SK-N-SH (cell line): ENCODE results near the gene MAML3. TPM values are rescaled to one million over a fixed set of nuclear protein-coding genes. Genes with fewer than 3 reads are reported as not detected.
A peak's percentile ranks its signal among the peaks of the same experiment; 100 is the strongest.

Experiments
- CTCF ChIA-PET: fragments of 300-600, 350-600 bp; formaldehyde crosslinking; extraction: SDS; loops from one replicate; lab custom pipeline; 2021; lab: Yijun Ruan, JAX
- POLR2A ChIA-PET: fragments of 350-600 bp; sonication (Branson Sonifier 250); formaldehyde crosslinking; extraction: SDS; loops from one replicate; lab custom pipeline; 2020; ENCODE audit warnings: antibody characterized with exemption, inconsistent platforms; lab: Yijun Ruan, JAX
- DNase-seq: peaks from one replicate; pipeline ENCODE4 v3.0.0; 2012
- H2AFZ ChIP-seq: fragments of 200-600 bp; sonication (generic); 2 replicates; pipeline ENCODE4 v1.8.1; 2016; ENCODE audit warnings: antibody characterized with exemption, mild to moderate bottlenecking, low read depth
- H3F3A ChIP-seq: fragments of 200-600 bp; sonication (generic); replicated peaks from 2 replicates; pipeline ENCODE3; 2016; ENCODE audit warnings: antibody characterized with exemption, mild to moderate bottlenecking; ENCODE audit not compliant: insufficient read depth
- H3K27ac ChIP-seq, 2 experiments: fragments of 200-500 bp in 1 of 2; fragments of 200-600 bp in 1 of 2; sonication (Bioruptor generic) in 1 of 2; sonication (generic), shearing (Covaris generic) in 1 of 2; 2 replicates each; pipeline versions ENCODE4 v1.5.1 to v1.6.1; 2014 to 2016; ENCODE audit warnings: low read depth in 2 of 2, inconsistent platforms in 1 of 2, low read length in 1 of 2, mild to moderate bottlenecking in 1 of 2, mixed read lengths in 1 of 2
- H3K27me3 ChIP-seq: fragments of 200-600 bp; sonication (generic), shearing (Covaris generic); 2 replicates; pipeline ENCODE4 v1.6.1; 2016; ENCODE audit warnings: mixed run types; ENCODE audit not compliant: insufficient read depth
- H3K36me3 ChIP-seq, 2 experiments: fragments of 200-500 bp in 1 of 2; fragments of 200-600 bp in 1 of 2; sonication (Bioruptor generic) in 1 of 2; sonication (generic) in 1 of 2; replicated peaks in 1 of 2; 2 replicates each; pipeline versions ENCODE3 to v1.5.1; 2014 to 2016; ENCODE audit warnings: low read length in 1 of 2, mild to moderate bottlenecking in 1 of 2; ENCODE audit not compliant: insufficient read depth in 2 of 2, control insufficient read depth in 1 of 2
- H3K4me1 ChIP-seq, 2 experiments: fragments of 200-500 bp in 1 of 2; fragments of 200-600 bp in 1 of 2; sonication (Bioruptor generic) in 1 of 2; sonication (generic), shearing (Covaris generic) in 1 of 2; 2 replicates each; pipeline versions ENCODE4 v1.5.1 to v1.6.1; 2014 to 2016; ENCODE audit warnings: low read depth in 1 of 2, low read length in 1 of 2, mixed run types in 1 of 2; ENCODE audit not compliant: insufficient read depth in 2 of 2, control insufficient read depth in 1 of 2
- H3K4me2 ChIP-seq: fragments of 200-600 bp; sonication (generic), shearing (Covaris generic); 2 replicates; pipeline ENCODE4 v1.6.1; 2017; ENCODE audit warnings: mixed run types
- H3K4me3 ChIP-seq, 2 experiments: fragments of 200-500 bp in 1 of 2; fragments of 200-600 bp in 1 of 2; sonication (Bioruptor generic) in 1 of 2; sonication (generic), shearing (Covaris generic) in 1 of 2; 2 replicates each; pipeline versions ENCODE4 v1.5.1 to v1.8.1; 2014 to 2016; ENCODE audit warnings: low read depth in 2 of 2, inconsistent platforms in 1 of 2, low read length in 1 of 2, mild to moderate bottlenecking in 1 of 2, mixed read lengths in 1 of 2, moderate library complexity in 1 of 2
- H3K79me2 ChIP-seq: fragments of 200-600 bp; sonication (generic); 2 replicates; pipeline ENCODE4 v1.8.1; 2017; ENCODE audit warnings: mild to moderate bottlenecking; ENCODE audit not compliant: insufficient read depth
- H3K9ac ChIP-seq: fragments of 200-600 bp; sonication (generic); 2 replicates; pipeline ENCODE4 v1.6.1; 2017; ENCODE audit warnings: mixed run types
- H3K9me2 ChIP-seq: fragments of 200-600 bp; sonication (generic); 2 replicates; pipeline ENCODE4 v1.6.1; 2017; ENCODE audit warnings: mixed run types
- H3K9me3 ChIP-seq: fragments of 200-600 bp; sonication (generic); 2 replicates; pipeline ENCODE4 v1.6.1; 2017; ENCODE audit warnings: mixed run types, mild to moderate bottlenecking, moderate library complexity
- H4K20me1 ChIP-seq: fragments of 200-600 bp; sonication (generic); 2 replicates; pipeline ENCODE4 v1.6.1; 2017; ENCODE audit warnings: mild to moderate bottlenecking, mixed run types; ENCODE audit not compliant: insufficient read depth
- CTCF ChIP-seq: fragments of 200-600 bp; sonication (generic); IDR thresholded peaks from 2 replicates; pipeline ENCODE4 v1.6.1; 2017; ENCODE audit warnings: antibody characterized with exemption, mild to moderate bottlenecking, moderate library complexity
- EP300 ChIP-seq, 2 experiments: IDR thresholded peaks; 2 replicates each; pipeline versions ENCODE4 v1.4.0 to v1.6.1; 2012; ENCODE audit warnings: borderline replicate concordance in 1 of 2, low read depth in 1 of 2, low read length in 1 of 2
- GATA2 ChIP-seq: sonication (generic); formaldehyde crosslinking; IDR thresholded peaks from 2 replicates; pipeline ENCODE4 v1.5.0; 2020; ENCODE audit warnings: mild to moderate bottlenecking, missing genetic modification reagents
- MXI1 ChIP-seq: IDR thresholded peaks from 2 replicates; pipeline ENCODE4 v1.6.1; 2012; ENCODE audit warnings: mild to moderate bottlenecking, low read depth, low read length, improper control_type of control experiment
- NFIC ChIP-seq: IDR thresholded peaks from 2 replicates; pipeline ENCODE4 v1.4.0; 2012; ENCODE audit warnings: borderline replicate concordance
- NRF1 ChIP-seq: IDR thresholded peaks from 2 replicates; pipeline ENCODE4 v1.6.1; 2012; ENCODE audit warnings: low read depth, mild to moderate bottlenecking, low read length
- POLR2AphosphoS5 ChIP-seq: IDR thresholded peaks from 2 replicates; pipeline ENCODE4 v1.6.1; 2012; ENCODE audit warnings: low read depth, low read length
- RAD21 ChIP-seq: IDR thresholded peaks from 2 replicates; pipeline ENCODE4 v1.6.1; 2012; ENCODE audit warnings: mild to moderate bottlenecking, low read length
- RCOR1 ChIP-seq: fragments of 150-350 bp; IDR thresholded peaks from 2 replicates; pipeline ENCODE4 v1.6.1; 2017; ENCODE audit warnings: antibody characterized with exemption, low read length
- RFX5 ChIP-seq: IDR thresholded peaks from 2 replicates; pipeline ENCODE4 v1.6.1; 2012; ENCODE audit warnings: mild to moderate bottlenecking, improper control_type of control experiment, low read length
- SIN3A ChIP-seq: IDR thresholded peaks from 2 replicates; pipeline ENCODE4 v1.6.1; 2012; ENCODE audit warnings: low read depth, mild to moderate bottlenecking, low read length, moderate library complexity, borderline replicate concordance
- SMC3 ChIP-seq: IDR thresholded peaks from 2 replicates; pipeline ENCODE4 v1.6.1; 2012; ENCODE audit warnings: low read depth, low read length, improper control_type of control experiment
- USF1 ChIP-seq: IDR thresholded peaks from 2 replicates; pipeline ENCODE4 v1.4.0; 2012; ENCODE audit warnings: low read depth, borderline replicate concordance
- WGBS: methylation state at CpG from one replicate; pipeline ENCODE4 v1.1.6; 2017; ENCODE audit warnings: low lambda C conversion rate; 5-methylcytosine and 5-hydroxymethylcytosine counted together
- polyA plus RNA-seq, 3 experiments: library from polyadenylated mRNA; depleted of rRNA; stranded (reverse); fragments of >200 nt; gene quantifications; 2 replicates each; pipeline ENCODE4 v1.2.3, GENCODE V29; 2012

The MAML3 gene
- polyA plus RNA-seq, 1 of the 3 experiments (the other 2 are of a cell fraction), result 5.3 TPM

GRCh38 chr4:140049849-140050637 is 103.9 kb downstream of the MAML3 start:
- Histone ChIP-seq H3K27ac (peak overlapping the region; percentile 71 to 100), H3K4me3 (peak overlapping the region; percentile 46 to 59), H3K27me3 (no peaks in the 10 kb centered on the region), H3K36me3 (no peaks in the 10 kb centered on the region), H3K9me3 (no peaks in the 10 kb centered on the region), H3K79me2 (no peaks in the 10 kb centered on the region), H3K4me2 (peak overlapping the region; percentile 79), H3K9ac (peak overlapping the region; percentile 59), H3F3A (peaks cover 3% of the 10 kb centered on the region), H4K20me1 (no peaks in the 10 kb centered on the region), H3K4me1 (peaks cover 9 to 46% of the 10 kb centered on the region in 2 experiments; a peak in 3 of 4 replicates), H3K9me2 (no peaks in the 10 kb centered on the region), H2AFZ (peak overlapping the region; percentile 72; the same call in 1 of the 2 replicates)
- WGBS, result 20% methylated on average over 8 of the region's 8 CpGs
- POLR2A ChIA-PET, result interaction anchor here (1.0 to 2.7 kb wide), 25 partner anchors 44 to 393 kb away, joined by 3 to 27 read pairs (median 6); no protein-coding TSS in a partner anchor
- peak; percentile 61 for DNase-seq
- TF ChIP-seq EP300 (IDR thresholded peaks at IDR 0.05; ENCODE audit: borderline replicate concordance in 1 of 2, low read depth in 1 of 2, low read length in 1 of 2), result peak in 1 of 2 experiments; percentile 81; a peak in 2 of 4 replicates
- peak; percentile 76 for TF ChIP-seq SMC3
- TF ChIP-seq NFIC, result peak; percentile 53
- TF ChIP-seq CTCF, result peak; percentile 74
- TF ChIP-seq RAD21, result peak; percentile 90
- TF ChIP-seq RFX5, result peak; percentile 28; the same call in 1 of the 2 replicates
- TF ChIP-seq POLR2AphosphoS5, result no peak
- no peak for TF ChIP-seq NRF1
- no peak for TF ChIP-seq SIN3A
- TF ChIP-seq MXI1, result peak; percentile 64; the same call in 1 of the 2 replicates
- peak; percentile 12; the same call in 1 of the 2 replicates for TF ChIP-seq GATA2 (CRISPR knock-in tag)
- peak; percentile 40; the same call in 1 of the 2 replicates for TF ChIP-seq RCOR1
- no peak for TF ChIP-seq USF1
- CTCF ChIA-PET, result interaction anchor here (0.7 to 3.3 kb wide), 31 partner anchors 41 to 395 kb away, joined by 3 to 14 read pairs (median 4); no protein-coding TSS in a partner anchor
